Nephron progenitor cell (in vitro differentiated cells): ENCODE data around the gene GLIPR1L1.

Experiments used
- DNase-seq: peaks from one replicate; pipeline ENCODE4 v3.0.0; 2021
- H3K27ac Mint-ChIP-seq: 2 replicates; pipeline ENCODE4 v1.8.0; 2021; ENCODE audit warnings: mild to moderate bottlenecking, moderate library complexity, mixed read lengths
- H3K27me3 Mint-ChIP-seq: 2 replicates; pipeline ENCODE4 v1.8.0; 2021; ENCODE audit warnings: mild to moderate bottlenecking, low read depth, mixed read lengths; ENCODE audit not compliant: poor library complexity
- H3K36me3 Mint-ChIP-seq: 2 replicates; pipeline ENCODE4 v1.8.0; 2021; ENCODE audit warnings: low read depth, mixed read lengths
- H3K4me1 Mint-ChIP-seq: 2 replicates; pipeline ENCODE4 v1.8.0; 2021; ENCODE audit warnings: mixed read lengths
- H3K4me3 Mint-ChIP-seq: 2 replicates; pipeline ENCODE4 v1.8.0; 2021; ENCODE audit warnings: mild to moderate bottlenecking, moderate library complexity, mixed read lengths
- H3K9me3 Mint-ChIP-seq: 2 replicates; pipeline ENCODE4 v1.8.0; 2021; ENCODE audit warnings: mild to moderate bottlenecking, moderate library complexity, mixed read lengths
- TF ChIP-seq, protein P1 (sequence below): fragments of 200-600 bp; sonication (generic); IDR thresholded peaks from 2 replicates; pipeline ENCODE4 v1.5.0; 2021; ENCODE audit warnings: antibody characterized with exemption

The GLIPR1L1 gene

DNA sequence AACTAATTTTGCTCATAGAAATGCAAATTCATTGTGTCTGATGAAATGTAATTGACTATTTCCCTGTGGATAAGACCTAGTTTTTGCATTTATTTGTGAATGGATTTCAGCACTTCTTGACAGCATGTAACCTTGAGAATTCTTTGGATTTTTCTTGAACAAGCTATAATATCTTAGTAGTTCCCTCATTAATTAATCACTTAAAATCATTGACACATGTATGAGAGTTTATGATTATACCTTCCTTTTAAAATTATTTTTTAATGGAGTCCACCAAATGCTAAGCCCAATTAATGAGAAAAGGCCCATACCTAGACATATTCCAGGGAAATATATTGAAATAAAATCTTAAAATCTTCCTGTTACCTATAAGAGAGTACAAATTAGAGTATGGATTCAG lies 73.2 kb downstream of the GLIPR1L1 start:
- no peak overlapping the region for H3K4me3 Mint-ChIP-seq
- H3K4me1 Mint-ChIP-seq = peaks cover 7% of the 10 kb centered on the region
- TF ChIP-seq, protein P1, sequence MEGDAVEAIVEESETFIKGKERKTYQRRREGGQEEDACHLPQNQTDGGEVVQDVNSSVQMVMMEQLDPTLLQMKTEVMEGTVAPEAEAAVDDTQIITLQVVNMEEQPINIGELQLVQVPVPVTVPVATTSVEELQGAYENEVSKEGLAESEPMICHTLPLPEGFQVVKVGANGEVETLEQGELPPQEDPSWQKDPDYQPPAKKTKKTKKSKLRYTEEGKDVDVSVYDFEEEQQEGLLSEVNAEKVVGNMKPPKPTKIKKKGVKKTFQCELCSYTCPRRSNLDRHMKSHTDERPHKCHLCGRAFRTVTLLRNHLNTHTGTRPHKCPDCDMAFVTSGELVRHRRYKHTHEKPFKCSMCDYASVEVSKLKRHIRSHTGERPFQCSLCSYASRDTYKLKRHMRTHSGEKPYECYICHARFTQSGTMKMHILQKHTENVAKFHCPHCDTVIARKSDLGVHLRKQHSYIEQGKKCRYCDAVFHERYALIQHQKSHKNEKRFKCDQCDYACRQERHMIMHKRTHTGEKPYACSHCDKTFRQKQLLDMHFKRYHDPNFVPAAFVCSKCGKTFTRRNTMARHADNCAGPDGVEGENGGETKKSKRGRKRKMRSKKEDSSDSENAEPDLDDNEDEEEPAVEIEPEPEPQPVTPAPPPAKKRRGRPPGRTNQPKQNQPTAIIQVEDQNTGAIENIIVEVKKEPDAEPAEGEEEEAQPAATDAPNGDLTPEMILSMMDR = no peak
- no peaks in the 10 kb centered on the region for H3K36me3 Mint-ChIP-seq
- no peaks in the 10 kb centered on the region for H3K27me3 Mint-ChIP-seq
- H3K27ac Mint-ChIP-seq = no peak overlapping the region
- no peak for DNase-seq
- peaks cover 6% of the 10 kb centered on the region for H3K9me3 Mint-ChIP-seq

DNA sequence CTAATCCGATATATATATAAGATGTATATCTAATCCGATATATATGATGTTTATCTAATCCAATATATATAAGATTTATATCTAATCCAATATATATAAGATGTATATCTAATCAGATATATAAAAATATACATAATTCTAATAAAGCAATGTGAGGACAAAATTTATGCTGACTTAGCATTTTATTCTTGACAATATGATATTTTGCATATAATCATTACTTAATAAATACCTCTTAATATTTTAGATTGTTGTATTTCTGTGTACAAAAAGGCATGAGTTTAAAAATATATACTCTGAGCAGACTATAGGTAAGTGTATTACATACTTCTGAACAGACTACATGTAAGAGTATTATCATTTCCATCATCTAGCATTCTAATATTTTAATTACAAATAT lies 75.4 kb downstream of the GLIPR1L1 start:
- DNase-seq = no peak
- peaks cover 5% of the 10 kb centered on the region for H3K9me3 Mint-ChIP-seq
- H3K36me3 Mint-ChIP-seq = no peaks in the 10 kb centered on the region
- H3K27ac Mint-ChIP-seq = no peak overlapping the region
- no peaks in the 10 kb centered on the region for H3K4me1 Mint-ChIP-seq
- no peaks in the 10 kb centered on the region for H3K27me3 Mint-ChIP-seq
- H3K4me3 Mint-ChIP-seq = no peak overlapping the region
- TF ChIP-seq, protein P1 = no peak

DNA sequence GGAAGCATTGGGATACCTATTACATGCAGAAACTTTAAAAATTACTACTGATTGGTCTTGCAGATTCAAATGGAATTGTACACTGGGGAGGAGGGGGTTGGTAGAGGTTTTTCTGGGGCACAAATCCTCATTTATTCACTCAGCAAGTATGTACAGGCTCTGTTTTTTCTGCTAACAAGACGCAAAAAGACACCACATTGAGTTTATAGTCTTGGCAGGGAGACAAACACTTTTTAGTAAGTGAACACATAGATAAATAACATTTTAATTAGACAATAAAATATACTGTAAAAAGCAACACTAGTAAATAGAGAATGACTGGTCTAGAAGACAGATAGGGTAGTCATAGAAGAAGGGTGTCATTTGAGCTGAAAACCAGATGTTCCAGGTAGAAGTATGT lies 80.2 kb downstream of the GLIPR1L1 start:
- no peaks in the 10 kb centered on the region for H3K36me3 Mint-ChIP-seq
- H3K4me3 Mint-ChIP-seq = no peak overlapping the region
- no peaks in the 10 kb centered on the region for H3K27me3 Mint-ChIP-seq
- no peak overlapping the region for H3K27ac Mint-ChIP-seq
- DNase-seq = no peak
- TF ChIP-seq, protein P1 = no peak
- H3K9me3 Mint-ChIP-seq = peaks cover 6% of the 10 kb centered on the region
- no peaks in the 10 kb centered on the region for H3K4me1 Mint-ChIP-seq

DNA sequence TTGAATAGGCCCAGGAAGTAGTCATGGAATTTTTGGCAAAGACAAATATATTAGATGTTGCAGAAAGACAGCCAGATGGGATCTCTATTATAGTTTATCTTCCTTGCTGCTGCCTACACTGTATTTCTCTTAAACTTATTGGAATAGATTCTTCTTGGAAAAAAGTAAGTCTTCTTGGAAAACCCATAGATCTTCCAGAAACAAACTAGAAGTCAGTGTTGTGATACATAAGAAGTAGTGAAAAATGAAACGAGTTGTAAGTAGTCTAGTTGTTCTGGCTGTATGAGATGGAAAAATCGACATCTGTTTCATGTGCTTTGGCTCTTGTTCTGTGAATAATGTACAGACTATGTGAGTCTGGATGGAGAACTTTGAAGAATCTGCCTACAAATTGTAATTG lies 85.4 kb downstream of the GLIPR1L1 start:
- Mint-ChIP-seq H3K4me3 (no peak overlapping the region), H3K27ac (no peak overlapping the region), H3K36me3 (no peaks in the 10 kb centered on the region), H3K9me3 (peaks cover 16% of the 10 kb centered on the region), H3K4me1 (no peaks in the 10 kb centered on the region), H3K27me3 (no peaks in the 10 kb centered on the region)
- TF ChIP-seq, protein P1 = no peak
- DNase-seq = no peak
